Endodermal cell (in vitro differentiated cells): ENCODE measurements around the gene DLAT. TPM values are rescaled to one million over a fixed set of nuclear protein-coding genes. Genes with fewer than 3 reads are reported as not detected.

Experiments used
- DNase-seq: peaks from one replicate; pipeline ENCODE4 v3.0.0-alpha.2; 2017
- H3K27ac ChIP-seq: 2 replicates; pipeline ENCODE4 v1.5.1; 2013; ENCODE audit warnings: mild to moderate bottlenecking, low read depth, low read length, moderate library complexity
- H3K27me3 ChIP-seq: 2 replicates; pipeline ENCODE4 v1.6.1; 2013; ENCODE audit warnings: mild to moderate bottlenecking, low read length, moderate library complexity; ENCODE audit not compliant: insufficient read depth, control insufficient read depth, poor library complexity, severe bottlenecking
- H3K36me3 ChIP-seq: 2 replicates; pipeline ENCODE4 v1.7.0; 2013; ENCODE audit warnings: mild to moderate bottlenecking, low read length, moderate library complexity; ENCODE audit not compliant: control insufficient read depth, insufficient read depth
- H3K4me1 ChIP-seq: one replicate; pipeline ENCODE4 v1.7.0; 2013; ENCODE audit warnings: low read length; ENCODE audit not compliant: control insufficient read depth, insufficient read depth
- H3K4me3 ChIP-seq: 2 replicates; pipeline ENCODE4 v1.5.1; 2013; ENCODE audit warnings: mild to moderate bottlenecking, low read length, moderate library complexity
- H3K9ac ChIP-seq: 2 replicates; pipeline ENCODE4 v1.6.1; 2013; ENCODE audit warnings: mild to moderate bottlenecking, low read length, moderate library complexity; ENCODE audit not compliant: poor library complexity, severe bottlenecking; ENCODE audit errors: extremely low read depth
- H3K9me3 ChIP-seq: 2 replicates; pipeline ENCODE4 v1.6.1; 2013; ENCODE audit warnings: mild to moderate bottlenecking, low read length, moderate library complexity; ENCODE audit not compliant: control insufficient read depth
- H3K27ac Mint-ChIP-seq: 2 replicates; pipeline ENCODE4 v1.8.0; 2020; ENCODE audit warnings: mixed read lengths
- H3K27me3 Mint-ChIP-seq: 2 replicates; pipeline ENCODE4 v1.8.0; 2021; ENCODE audit warnings: mild to moderate bottlenecking, mixed read lengths; ENCODE audit not compliant: insufficient read depth
- H3K36me3 Mint-ChIP-seq: 2 replicates; pipeline ENCODE4 v1.8.0; 2020; ENCODE audit warnings: low read depth, mixed read lengths
- H3K4me1 Mint-ChIP-seq: 2 replicates; pipeline ENCODE4 v1.8.0; 2020; ENCODE audit warnings: mixed read lengths
- H3K4me3 Mint-ChIP-seq: 2 replicates; pipeline ENCODE4 v1.8.0; 2020; ENCODE audit warnings: mild to moderate bottlenecking, moderate library complexity, mixed read lengths
- H3K9me3 Mint-ChIP-seq: 2 replicates; pipeline ENCODE4 v1.8.0; 2020; ENCODE audit warnings: mild to moderate bottlenecking, mixed read lengths
- CTCF ChIP-seq: fragments of 200-600 bp; sonication (generic); conservative IDR thresholded peaks from 2 replicates; pipeline ENCODE4 v1.5.0; 2021; ENCODE audit warnings: antibody characterized with exemption, mild to moderate bottlenecking
- WGBS, 2 experiments: methylation state at CpG; one replicate each; pipeline versions ENCODE4 v1.1.5 to v1.1.7; 2013; ENCODE audit warnings: missing lambda C conversion rate in 2 of 2, mixed read lengths in 1 of 2; ENCODE audit not compliant: insufficient coverage in 1 of 2, insufficient read length in 1 of 2; 5-methylcytosine and 5-hydroxymethylcytosine counted together
- total RNA-seq, 2 donors: library from RNA; stranded (reverse); fragmentation: NEBNext Ultra II Directional in 1 of 2; extraction: Animal tissue kit (Norgen Biotek cat#: 25700) in 1 of 2; gene quantifications; 2 replicates in 1 of 2; 3 replicates in 1 of 2; pipeline ENCODE4 v1.2.1, GENCODE V29; 2021

DLAT gene
- total RNA-seq, 2 donors from 2014 or later = 46.1 to 53.2 TPM

- peaks cover 26% of the 10 kb centered on the region for H3K36me3 ChIP-seq
- Mint-ChIP-seq H3K27ac (no peak overlapping the region), H3K36me3 (peaks cover 31% of the 10 kb centered on the region), H3K27me3 (no peaks in the 10 kb centered on the region), H3K4me3 (no peak overlapping the region), H3K9me3 (no peaks in the 10 kb centered on the region), H3K4me1 (no peaks in the 10 kb centered on the region)
- no peaks in the 10 kb centered on the region for H3K9me3 ChIP-seq
- H3K27me3 ChIP-seq = no peaks in the 10 kb centered on the region
- no peak for DNase-seq
- no peak overlapping the region for H3K9ac ChIP-seq
- no peak overlapping the region for H3K27ac ChIP-seq
- H3K4me1 ChIP-seq = no peaks in the 10 kb centered on the region
- H3K4me3 ChIP-seq = no peak overlapping the region
- no peak for TF ChIP-seq CTCF
These were observed 71.0 kb downstream of the DLAT start for GRCh38 chr11:112096194-112096593.

- Mint-ChIP-seq H3K9me3 (no peaks in the 10 kb centered on the region), H3K36me3 (peaks cover 17% of the 10 kb centered on the region), H3K27me3 (no peaks in the 10 kb centered on the region), H3K4me1 (no peaks in the 10 kb centered on the region), H3K27ac (no peak overlapping the region), H3K4me3 (no peak overlapping the region)
- no peak overlapping the region for H3K27ac ChIP-seq
- no peaks in the 10 kb centered on the region for H3K4me1 ChIP-seq
- H3K9me3 ChIP-seq = no peaks in the 10 kb centered on the region
- no peak for DNase-seq
- no peak for TF ChIP-seq CTCF
- peaks cover 8% of the 10 kb centered on the region for H3K36me3 ChIP-seq
- H3K27me3 ChIP-seq = no peaks in the 10 kb centered on the region
- no peak overlapping the region for H3K9ac ChIP-seq
- H3K4me3 ChIP-seq = no peak overlapping the region
- 94 to 95% methylated on average over 9 to 11 of the region's 11 CpGs for WGBS, 2 experiments
These were observed 72.7 kb downstream of the DLAT start for GRCh38 chr11:112097734-112098528.

- Histone ChIP-seq H3K9me3 (no peaks in the 10 kb centered on the region), H3K9ac (no peak overlapping the region), H3K27me3 (no peaks in the 10 kb centered on the region), H3K27ac (no peak overlapping the region), H3K4me3 (no peak overlapping the region), H3K36me3 (no peaks in the 10 kb centered on the region), H3K4me1 (no peaks in the 10 kb centered on the region)
- 100% methylated on average over 2 of the region's 2 CpGs; no CpG with 5 or more reads in 1 of the 2 experiments for WGBS, 2 experiments
- Mint-ChIP-seq H3K9me3 (no peaks in the 10 kb centered on the region), H3K4me3 (no peak overlapping the region), H3K27ac (no peak overlapping the region), H3K36me3 (peaks cover 6% of the 10 kb centered on the region), H3K27me3 (no peaks in the 10 kb centered on the region), H3K4me1 (no peaks in the 10 kb centered on the region)
- no peak for DNase-seq
- TF ChIP-seq CTCF = no peak
These were observed 75.3 kb downstream of the DLAT start for GRCh38 chr11:112100462-112100861.
